Heart left ventricle (tissue), 16 donors: ENCODE data around the gene POTEI. TPM values are rescaled to one million over a fixed set of nuclear protein-coding genes. Genes with fewer than 3 reads are reported as not detected.
A peak's percentile ranks its signal among the peaks of the same experiment; 100 is the strongest.
"Not testable (repeated sequence)": the region's sequence is repeated elsewhere in the genome, so short reads cannot be mapped to it uniquely, and the experiment has no call there.

Source experiments
- ATAC-seq, 4 donors: fragments of 200-7000 bp; cut with Tn5 transposase; one replicate each; pipeline ENCODE4 v1.9.1; 2020 to 2022; ENCODE audit warnings: moderate library complexity in 4 of 4, mild to moderate bottlenecking in 3 of 4, moderate number of reproducible peaks in 1 of 4
- DNase-seq, 5 donors: peaks; one replicate each; pipeline ENCODE4 v3.0.0-alpha.2; 2020
- H3K27ac ChIP-seq, 12 donors: fragments of 200-600 bp; sonication (generic) in 4 of 12; one replicate each; pipeline versions ENCODE4 v1.5.0 to v1.8.0; 2016 to 2022; ENCODE audit warnings: mild to moderate bottlenecking in 2 of 12
- H3K27me3 ChIP-seq, 9 donors: fragments of 200-600 bp; sonication (generic) in 2 of 9; one replicate each; pipeline versions ENCODE4 v1.5.1 to v1.8.0; 2016 to 2022; ENCODE audit warnings: mild to moderate bottlenecking in 3 of 9
- H3K36me3 ChIP-seq, 9 donors: fragments of 200-600 bp; sonication (generic) in 2 of 9; one replicate each; pipeline versions ENCODE4 v1.5.0 to v1.8.0; 2018 to 2022; ENCODE audit warnings: mild to moderate bottlenecking in 2 of 9
- H3K4me1 ChIP-seq, 12 donors: fragments of 200-600 bp; sonication (generic) in 4 of 12; one replicate each; pipeline versions ENCODE4 v1.5.0 to v1.8.0; 2016 to 2022; ENCODE audit warnings: mild to moderate bottlenecking in 3 of 12
- H3K4me3 ChIP-seq, 12 donors: fragments of 200-600 bp; sonication (generic) in 4 of 12; one replicate each; pipeline versions ENCODE4 v1.5.0 to v1.8.0; 2017 to 2022; ENCODE audit warnings: mild to moderate bottlenecking in 9 of 12, moderate library complexity in 4 of 12
- H3K9me3 ChIP-seq, 12 donors: fragments of 200-600 bp; sonication (generic) in 4 of 12; one replicate each; pipeline versions ENCODE4 v1.5.0 to v1.8.0; 2016 to 2022; ENCODE audit warnings: mild to moderate bottlenecking in 1 of 12
- WGBS, 4 donors: extraction: QIAGEN DNeasy Blood & Tissue Kit in 2 of 4; methylation state at CpG; one replicate each; pipeline versions ENCODE4 v1.1.5 to v1.1.7; 2013 to 2018; 5-methylcytosine and 5-hydroxymethylcytosine counted together
- intact Hi-C, 10 donors: fragments of 100-400 bp; cut with DNase I; formaldehyde crosslinking; loops; one replicate each; pipeline versions ENCODE4 v1.11.1 to v1.14.2; 2022
- polyA plus RNA-seq, 2 donors: library from polyadenylated mRNA; stranded (reverse); fragments of 200-250 nt; gene quantifications; one replicate each; pipeline ENCODE4 v1.2.3, GENCODE V29; 2013
- total RNA-seq, 9 donors: library from RNA; depleted of rRNA in 2 of 9; stranded (reverse); fragments of >200 nt in 2 of 9; fragmentation: NEBNext Ultra II Directional in 3 of 9; extraction: Animal tissue kit (Norgen Biotek cat#: 25700) in 3 of 9; gene quantifications; one replicate each; pipeline versions ENCODE4 v1.1.0 to v1.2.4, GENCODE V29; 2016 to 2023
- donor health status: ischemic (EF 13 %, LVEDD 7.1; RV severe dilation, severe dysfunction).
- donor health status: healthy with polysubstance abuse.
- donor health status: DM: no; HTN: yes; CAD: no.
- donor health status: DM: no; HTN: no; CAD: no.
- donor health status: ischemic (EF 25% LVEDD 6.9; RV normal size, moderate dysfunction).
- donor health status: ischemic (EF 25% LVEDD 5.7; RV mildly dilated, moderate dysfunction).
- donor health status: healthy.
- donor health status: DM: yes; HTN: yes; CAD: no.
- donor health status: ischemic (EF 35%, LVEDD 5.7; RV mildly dilated, moderate dysfunction).
- donor health status: nonischemic (EF 11% LVEDD 7.7; RV severe dilation, severe dysfunction).
- donor health status: DM: yes; HTN: yes; CAD: no.
- donor health status: PGD.
- donor health status: ischemic (EF 29% LVEDD 5.4; RV normal size, mild dysfunction).
- donor health status: nonischemic (EF 23%, LVEDD 6.1; RV moderate dilation, normal function).

POTEI gene
- total and polyA plus RNA-seq, 11 donors, result not detected

- ATAC-seq, H3K4me3 ChIP-seq, intact Hi-C loops, H3K4me1 ChIP-seq, DNase-seq, H3K9me3 ChIP-seq, H3K36me3 ChIP-seq, H3K27ac ChIP-seq, H3K27me3 ChIP-seq: not testable (repeated sequence)
- WGBS, 4 donors, result no CpG with 5 or more reads among the region's 5 CpGs
These were observed 22.1 kb upstream of the POTEI start for GRCh38 chr2:130531225-130531624.

- H3K9me3 ChIP-seq, H3K27me3 ChIP-seq, H3K4me3 ChIP-seq, DNase-seq, ATAC-seq, H3K27ac ChIP-seq, intact Hi-C loops, H3K36me3 ChIP-seq, H3K4me1 ChIP-seq: not testable (repeated sequence)
- WGBS, 4 donors, result no CpG with 5 or more reads among the region's 4 CpGs
These were observed 21.1 kb upstream of the POTEI start for GRCh38 chr2:130530212-130530611.

DNA sequence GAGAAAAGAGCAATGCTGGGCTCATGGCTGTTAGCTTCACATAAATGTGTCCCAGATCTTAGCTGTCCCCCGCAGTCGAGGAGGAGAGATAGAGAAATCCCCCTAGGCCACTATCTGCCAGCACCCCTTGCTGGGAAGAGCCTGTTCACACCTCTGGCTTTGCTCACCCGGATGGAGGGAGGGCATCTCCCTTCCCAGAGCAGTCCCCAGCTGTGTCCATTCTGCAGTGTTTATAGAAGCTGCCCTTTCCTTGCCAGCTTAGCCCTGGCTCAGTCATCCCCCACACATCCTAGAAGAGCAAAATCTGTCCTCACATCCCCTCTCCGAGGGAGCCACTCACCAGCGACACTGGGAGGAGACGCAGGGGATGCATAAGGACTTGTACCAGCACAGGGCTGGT, 20.4 kb upstream of the POTEI start:
- H3K27me3 ChIP-seq, H3K4me1 ChIP-seq, ATAC-seq, H3K9me3 ChIP-seq, H3K36me3 ChIP-seq, DNase-seq, H3K4me3 ChIP-seq, intact Hi-C loops, H3K27ac ChIP-seq: not testable (repeated sequence)
- WGBS, 4 donors, result no CpG with 5 or more reads among the region's 6 CpGs

- ATAC-seq, result peak in 3 of 4 donors; percentile 46 to 70 (median 49)
- H3K4me1 ChIP-seq, H3K9me3 ChIP-seq, intact Hi-C loops, DNase-seq, H3K4me3 ChIP-seq, H3K27ac ChIP-seq, H3K27me3 ChIP-seq, H3K36me3 ChIP-seq: not testable (repeated sequence)
- WGBS, 4 donors, result no CpG with 5 or more reads among the region's 40 CpGs
These were observed 18.3 kb upstream of the POTEI start for GRCh38 chr2:130527365-130527967.

- WGBS, 4 donors, result no CpG with 5 or more reads among the region's 23 CpGs
These were observed 13.3 kb upstream of the POTEI start for GRCh38 chr2:130522390-130522789.

GRCh38 chr2:130520992-130521391, 11.9 kb upstream of the POTEI start, which contains the start of gene CFC1B:
CFC1B (plus strand) TSS chr2:130521222; CDS start chr2:130521485, 263 bp downstream.
- no CpG with 5 or more reads among the region's 7 CpGs for WGBS, 4 donors
- H3K36me3 ChIP-seq, DNase-seq, H3K27ac ChIP-seq, ATAC-seq, H3K4me3 ChIP-seq, intact Hi-C loops, H3K27me3 ChIP-seq, H3K9me3 ChIP-seq, H3K4me1 ChIP-seq: not testable (repeated sequence)

More at GRCh38 chr2:130522390-130522789, 13.3 kb upstream of the POTEI start:
- H3K4me1 ChIP-seq, DNase-seq, H3K27ac ChIP-seq, H3K4me3 ChIP-seq, H3K27me3 ChIP-seq, H3K9me3 ChIP-seq, ATAC-seq, intact Hi-C loops, H3K36me3 ChIP-seq: not testable (repeated sequence)

GRCh38 chr2:130518516-130519106, 9.5 kb upstream of the POTEI start:
- peak in 3 of 4 donors; percentile 26 to 76 (median 75) for ATAC-seq
- H3K9me3 ChIP-seq, DNase-seq, H3K27me3 ChIP-seq, intact Hi-C loops, H3K36me3 ChIP-seq, H3K27ac ChIP-seq, H3K4me1 ChIP-seq, H3K4me3 ChIP-seq: not testable (repeated sequence)
- no CpG with 5 or more reads among the region's 12 CpGs for WGBS, 4 donors

GRCh38 chr2:130511747-130512451, 2.8 kb upstream of the POTEI start:
- intact Hi-C loops, H3K27ac ChIP-seq, H3K4me3 ChIP-seq, ATAC-seq, H3K4me1 ChIP-seq, H3K36me3 ChIP-seq, H3K9me3 ChIP-seq, H3K27me3 ChIP-seq, DNase-seq: not testable (repeated sequence)
- 92 to 98% (median 95%) methylated on average over 4 to 5 of the region's 17 CpGs for WGBS, 4 donors

DNA sequence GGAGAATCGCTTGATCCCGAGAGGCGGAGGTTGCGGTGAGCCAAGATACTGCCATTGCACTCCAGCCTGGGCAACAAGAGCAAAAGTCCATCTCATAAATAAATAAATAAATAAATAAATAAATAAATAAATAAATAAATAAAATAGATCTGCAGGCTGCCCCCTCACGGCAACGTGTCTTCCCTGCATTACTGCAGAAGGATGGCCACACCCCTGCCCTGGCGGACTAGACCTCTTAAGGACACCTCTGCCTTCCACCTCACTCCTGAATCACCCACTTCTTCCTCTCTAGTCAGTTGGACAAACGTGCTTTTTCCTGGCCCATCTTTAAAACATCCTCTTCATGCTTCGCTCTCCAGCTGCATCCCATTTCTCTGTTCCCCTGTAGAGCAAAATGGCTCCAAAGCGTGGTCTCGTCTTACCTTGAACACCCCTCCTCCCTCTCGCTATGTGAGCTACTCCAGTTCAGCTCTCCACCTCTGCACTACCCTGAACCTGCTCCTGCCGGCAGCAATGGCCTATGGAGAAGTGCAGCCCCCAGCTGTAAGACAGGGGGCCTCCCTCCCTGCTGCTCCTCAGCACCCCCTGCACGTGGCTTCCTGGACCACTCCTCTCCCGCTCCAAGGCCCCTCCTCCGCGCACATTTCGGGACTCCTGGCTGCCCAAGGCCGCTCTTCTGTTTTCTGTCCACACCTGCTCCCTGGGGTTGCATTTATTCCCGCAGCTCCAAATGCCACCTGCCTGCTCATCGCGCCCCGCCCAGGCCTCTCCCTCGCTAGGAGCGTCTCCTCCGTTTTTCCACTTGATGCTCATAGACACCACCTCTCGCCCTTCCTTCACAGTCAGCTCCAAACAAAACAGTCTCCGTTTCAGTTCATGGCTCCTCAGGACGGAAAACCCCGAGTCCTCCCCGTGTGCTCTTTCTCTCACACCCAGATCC, 1.9 kb upstream of the POTEI start:
- H3K27ac ChIP-seq, DNase-seq, H3K27me3 ChIP-seq, H3K4me3 ChIP-seq, H3K9me3 ChIP-seq, H3K36me3 ChIP-seq, H3K4me1 ChIP-seq, intact Hi-C loops: not testable (repeated sequence)
- 64% methylated on average over 3 of the region's 31 CpGs; no CpG with 5 or more reads in 3 of the 4 donors for WGBS, 4 donors
- peak in 1 of 4 donors; percentile 20 for ATAC-seq

GRCh38 chr2:130491073-130491472, 18.1 kb downstream of the POTEI start:
- 0 to 61% (median 50%) methylated on average over 1 to 3 of the region's 4 CpGs; no CpG with 5 or more reads in 1 of the 4 donors for WGBS, 4 donors
- H3K4me3 ChIP-seq, H3K27me3 ChIP-seq, ATAC-seq, H3K27ac ChIP-seq, intact Hi-C loops, H3K36me3 ChIP-seq, H3K9me3 ChIP-seq, H3K4me1 ChIP-seq: not testable (repeated sequence)
- DNase-seq, result peak in 2 of 5 donors; percentile 2 to 8
